Measurements from ENCODE around the gene CDK17. TPM values are rescaled to one million over a fixed set of nuclear protein-coding genes. Genes with fewer than 3 reads are reported as not detected.

The CDK17 gene
- total RNA-seq, 4 donors from 2014 or later = 93.5 to 105 (median 102) TPM

GRCh38 chr12:96361074-96361473 lies 39.2 kb downstream of the CDK17 start:
- Histone ChIP-seq H3K36me3 (no peaks in the 10 kb centered on the region), H3K4me1 (peaks cover 5 to 13% of the 10 kb centered on the region in 2 donors), H3K27ac (no peak overlapping the region), H3K4me3 (no peak overlapping the region), H3K9me3 (no peaks in the 10 kb centered on the region), H3K27me3 (no peaks in the 10 kb centered on the region)
- intact Hi-C loops (cut with DNase I; ENCODE audit: low total_unique reads) = no loop called here
- DNase-seq = no peak
- TF ChIP-seq POLR2A (IDR thresholded peaks at IDR 0.05) (no peak), CTCF (IDR thresholded peaks at IDR 0.05) (no peak)

DNA sequence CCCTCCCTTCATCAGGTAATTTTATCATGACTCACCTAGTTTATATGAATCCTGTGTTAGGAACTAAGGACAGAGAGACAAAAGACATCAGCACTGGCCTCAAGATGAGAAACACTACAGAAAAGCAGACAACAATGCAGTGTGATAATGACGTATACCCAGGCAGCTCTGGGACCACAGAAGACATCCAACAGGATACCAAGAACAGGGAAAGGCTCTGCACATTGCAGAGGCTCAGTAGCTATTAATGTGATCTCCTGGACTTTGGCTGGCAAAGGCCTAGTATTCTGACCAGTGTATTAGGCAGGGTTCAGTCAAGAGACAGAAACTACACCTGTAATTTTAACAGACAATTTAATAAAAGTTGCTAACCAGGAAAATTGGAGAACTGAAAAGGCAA lies 39.7 kb downstream of the CDK17 start:
- no peak for DNase-seq
- no peak overlapping the region for H3K27ac ChIP-seq
- intact Hi-C loops (cut with DNase I; ENCODE audit: low total_unique reads) = no loop called here
- H3K27me3 ChIP-seq = no peaks in the 10 kb centered on the region
- no peaks in the 10 kb centered on the region for H3K9me3 ChIP-seq
- TF ChIP-seq POLR2A (IDR thresholded peaks at IDR 0.05) = no peak
- no peak for TF ChIP-seq CTCF (IDR thresholded peaks at IDR 0.05)
- H3K4me3 ChIP-seq = no peak overlapping the region
- H3K4me1 ChIP-seq = peaks cover 5 to 12% of the 10 kb centered on the region in 2 donors
- H3K36me3 ChIP-seq = no peaks in the 10 kb centered on the region

- Histone ChIP-seq H3K36me3 (no peaks in the 10 kb centered on the region), H3K27ac (no peak overlapping the region), H3K4me3 (no peak overlapping the region), H3K4me1 (peaks cover 6 to 9% of the 10 kb centered on the region in 2 donors), H3K9me3 (no peaks in the 10 kb centered on the region), H3K27me3 (no peaks in the 10 kb centered on the region)
- no peak for TF ChIP-seq POLR2A (IDR thresholded peaks at IDR 0.05)
- TF ChIP-seq CTCF (IDR thresholded peaks at IDR 0.05) = no peak
- intact Hi-C loops (cut with DNase I; ENCODE audit: low total_unique reads) = no loop called here
- no peak for DNase-seq
Measured at GRCh38 chr12:96359328-96359727, 40.9 kb downstream of the CDK17 start.

- intact Hi-C loops (cut with DNase I; ENCODE audit: low total_unique reads) = no loop called here
- Histone ChIP-seq H3K4me1 (peaks cover 0 to 9% of the 10 kb centered on the region in 2 donors), H3K9me3 (no peaks in the 10 kb centered on the region), H3K36me3 (no peaks in the 10 kb centered on the region), H3K27me3 (no peaks in the 10 kb centered on the region), H3K4me3 (no peak overlapping the region), H3K27ac (no peak overlapping the region)
- TF ChIP-seq CTCF (IDR thresholded peaks at IDR 0.05) (no peak), POLR2A (IDR thresholded peaks at IDR 0.05) (no peak)
- no peak for DNase-seq
Measured at GRCh38 chr12:96356831-96357230, 43.4 kb downstream of the CDK17 start.

DNA sequence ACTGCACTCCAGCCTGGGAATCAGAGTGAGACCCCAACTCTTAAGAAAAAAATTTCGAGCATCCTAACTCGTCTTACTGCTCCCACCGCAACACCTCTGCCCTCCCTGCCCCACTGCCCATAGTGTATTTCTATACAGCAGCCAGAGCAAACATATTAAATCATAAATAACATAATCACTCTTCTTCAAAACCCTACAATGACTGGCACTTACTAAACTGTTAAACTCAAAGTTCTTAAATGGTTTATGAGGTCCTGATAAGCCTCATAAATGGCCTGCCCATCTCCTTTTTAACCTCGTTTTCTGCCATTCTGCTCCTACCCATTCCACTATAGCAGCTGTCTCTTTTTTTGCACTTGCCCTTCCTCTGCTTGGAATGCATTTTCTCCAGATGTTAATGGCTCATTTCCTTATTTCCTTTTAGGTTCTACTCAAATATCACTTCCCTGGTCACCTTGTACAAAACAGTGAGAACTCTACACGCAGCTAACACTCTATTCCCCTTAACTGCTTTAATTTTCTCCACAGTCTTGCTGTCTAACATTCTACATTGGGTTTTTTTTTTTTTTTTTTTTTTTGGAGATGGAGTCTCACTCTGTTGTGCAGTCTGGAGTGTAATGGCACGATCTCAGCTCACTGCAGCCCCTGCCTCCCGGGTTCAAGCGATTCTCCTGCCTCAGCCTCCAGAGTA lies 45.2 kb downstream of the CDK17 start:
- DNase-seq = no peak
- H3K9me3 ChIP-seq = no peaks in the 10 kb centered on the region
- peaks cover 0 to 9% of the 10 kb centered on the region in 2 donors for H3K4me1 ChIP-seq
- TF ChIP-seq CTCF (IDR thresholded peaks at IDR 0.05) = no peak
- no peak for TF ChIP-seq POLR2A (IDR thresholded peaks at IDR 0.05)
- H3K4me3 ChIP-seq = no peak overlapping the region
- no peaks in the 10 kb centered on the region for H3K27me3 ChIP-seq
- H3K36me3 ChIP-seq = no peaks in the 10 kb centered on the region
- no peak overlapping the region for H3K27ac ChIP-seq
- intact Hi-C loops (cut with DNase I; ENCODE audit: low total_unique reads) = no loop called here

Measured in uterus (tissue), 4 donors.